C4-2B (cell line): ENCODE data around the gene TMEM178B.
A peak's percentile ranks its signal among the peaks of the same experiment; 100 is the strongest.

Experiments
- H3K27ac ChIP-seq: fragments of 450-650 bp; 2 replicates; pipeline ENCODE4 v1.5.1; 2017
- CTCF ChIP-seq: fragments of 450-650 bp; conservative IDR thresholded peaks from 2 replicates; pipeline ENCODE4 v1.5.1; 2017; ENCODE audit warnings: mild to moderate bottlenecking
- ZFX ChIP-seq: fragments of 450-650 bp; IDR thresholded peaks from 2 replicates; pipeline ENCODE4 v1.6.1; 2017

TMEM178B gene

DNA sequence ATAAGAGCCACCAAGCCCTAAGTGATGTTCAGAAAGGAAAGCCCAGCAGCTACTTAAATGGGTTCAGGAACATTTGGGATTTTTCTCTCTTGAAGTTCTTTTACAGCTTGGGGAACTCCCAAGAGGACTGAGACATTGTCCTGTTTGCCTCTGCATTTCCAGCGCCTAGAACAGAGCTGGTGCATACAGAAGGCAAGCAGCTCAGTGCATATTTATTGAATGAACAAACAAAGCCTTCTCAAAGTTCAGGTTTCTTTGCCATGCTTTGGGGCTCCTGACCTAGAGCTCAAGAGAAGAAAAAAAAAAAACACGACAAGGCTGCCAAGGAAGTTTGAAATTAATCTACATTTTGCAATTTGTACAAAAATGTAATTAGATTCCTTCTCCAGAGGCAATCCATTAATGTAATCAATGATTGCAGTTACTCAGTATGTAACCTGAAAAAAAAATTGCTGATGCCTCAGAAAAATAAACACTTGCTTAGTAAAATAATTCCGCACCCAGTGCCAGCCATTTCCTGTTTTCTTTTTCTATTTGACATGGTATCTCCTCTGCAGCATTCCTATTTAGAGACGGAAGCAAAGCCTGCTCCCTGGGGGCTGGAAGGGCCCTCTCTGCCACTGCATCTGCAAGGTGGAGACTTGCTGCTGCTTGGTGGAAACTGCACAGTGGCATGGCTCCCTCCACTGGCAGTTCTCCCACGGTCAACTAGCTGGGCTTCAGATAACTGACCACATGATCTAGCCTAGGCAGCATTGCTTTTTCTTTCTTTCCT, 157.3 kb downstream of the TMEM178B start:
- TF ChIP-seq CTCF (peak; percentile 39), ZFX (no peak)
- no peak overlapping the region for H3K27ac ChIP-seq

DNA sequence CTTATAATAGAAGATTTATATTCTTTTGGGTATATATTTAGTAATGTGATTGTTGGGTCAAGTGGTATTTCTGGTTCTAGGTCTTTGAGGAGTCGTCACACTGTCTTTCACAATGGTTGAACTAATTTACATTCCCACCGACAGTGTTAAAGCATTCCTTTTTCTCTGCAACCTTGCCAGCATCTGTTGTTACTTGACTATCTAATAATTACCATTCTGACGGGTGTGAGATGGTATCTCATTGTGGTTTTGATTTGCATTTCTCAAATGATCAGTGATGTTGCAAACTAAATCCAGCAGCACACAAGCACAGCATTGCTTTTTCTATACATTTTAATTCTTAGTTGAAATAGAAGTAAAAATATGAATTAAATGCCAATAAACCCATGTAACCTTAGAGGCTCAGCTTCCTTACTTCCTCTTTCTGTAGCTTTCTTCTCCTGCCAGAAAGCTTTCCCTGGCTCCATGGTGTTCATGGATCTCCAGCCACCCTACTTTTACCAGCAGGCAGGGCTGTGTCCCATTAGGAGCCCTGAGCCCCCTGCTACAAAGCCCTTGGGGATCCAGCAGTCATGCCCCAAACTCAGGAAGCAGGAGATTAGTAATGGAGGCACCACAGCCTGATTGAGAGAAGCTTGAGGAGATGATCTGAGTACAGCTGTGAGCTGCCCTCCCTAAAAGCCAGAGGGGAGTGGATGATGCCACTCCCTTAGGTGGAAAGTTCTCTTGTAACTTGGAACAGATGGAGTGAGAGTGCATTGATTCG, 158.6 kb downstream of the TMEM178B start:
- TF ChIP-seq CTCF (no peak), ZFX (no peak)
- H3K27ac ChIP-seq, result no peak overlapping the region

GRCh38 chr7:141234335-141235105, 160.7 kb downstream of the TMEM178B start:
- H3K27ac ChIP-seq, result no peak overlapping the region
- TF ChIP-seq CTCF (no peak), ZFX (no peak; the same call in 1 of the 2 replicates)

DNA sequence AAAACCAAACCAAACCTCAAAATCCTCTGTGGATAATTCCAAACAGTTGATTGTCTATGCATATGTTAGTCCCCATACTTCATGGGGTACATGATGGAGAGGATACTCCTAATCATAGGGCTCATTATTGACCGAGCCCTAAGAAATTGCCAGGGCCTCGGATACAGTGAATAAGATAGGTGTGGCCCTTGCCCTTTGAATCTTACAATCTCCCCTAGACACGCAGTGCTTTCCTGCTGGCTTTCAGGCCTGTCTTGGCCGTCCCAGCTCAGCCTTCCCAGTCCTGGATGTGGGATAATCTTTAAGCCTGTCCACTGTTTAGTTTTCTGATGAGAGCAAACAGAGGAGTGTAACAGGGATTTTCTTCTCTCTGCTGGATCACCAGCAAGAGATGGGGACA, 161.8 kb downstream of the TMEM178B start:
- TF ChIP-seq CTCF, result no peak
- no peak for TF ChIP-seq ZFX
- H3K27ac ChIP-seq, result no peak overlapping the region

DNA sequence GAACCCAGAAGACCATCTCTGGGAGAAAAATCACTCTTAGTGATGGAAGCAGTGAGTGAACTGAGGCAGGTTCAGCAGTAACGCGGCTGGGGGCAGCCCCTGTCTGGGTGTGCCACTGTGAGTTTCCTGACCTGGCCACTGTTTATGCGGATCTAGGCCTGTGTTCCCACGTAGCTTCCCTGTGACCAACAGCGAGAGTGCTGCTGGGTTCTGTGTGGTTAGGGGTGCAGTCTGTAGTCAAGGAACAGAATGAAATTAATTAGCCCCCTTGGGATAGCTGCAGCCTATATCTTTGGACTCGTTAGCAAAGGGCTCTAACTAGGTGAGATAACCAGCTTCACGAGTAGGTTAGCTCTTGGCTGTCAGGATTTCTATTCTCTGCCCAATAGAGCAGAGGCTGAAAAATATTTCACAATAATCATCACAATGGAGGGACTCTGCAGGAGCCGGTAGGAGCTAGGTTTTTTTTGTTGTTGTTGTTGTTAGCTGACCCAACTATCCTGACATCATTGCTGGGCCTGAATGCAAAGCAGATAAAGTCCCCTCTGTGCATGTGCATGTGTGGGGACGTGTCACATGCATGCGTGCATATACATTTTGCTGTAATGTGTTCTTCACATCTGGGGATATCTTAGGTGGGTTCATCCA, 164.9 kb downstream of the TMEM178B start:
- no peak for TF ChIP-seq CTCF
- TF ChIP-seq ZFX, result no peak
- no peak overlapping the region for H3K27ac ChIP-seq

DNA sequence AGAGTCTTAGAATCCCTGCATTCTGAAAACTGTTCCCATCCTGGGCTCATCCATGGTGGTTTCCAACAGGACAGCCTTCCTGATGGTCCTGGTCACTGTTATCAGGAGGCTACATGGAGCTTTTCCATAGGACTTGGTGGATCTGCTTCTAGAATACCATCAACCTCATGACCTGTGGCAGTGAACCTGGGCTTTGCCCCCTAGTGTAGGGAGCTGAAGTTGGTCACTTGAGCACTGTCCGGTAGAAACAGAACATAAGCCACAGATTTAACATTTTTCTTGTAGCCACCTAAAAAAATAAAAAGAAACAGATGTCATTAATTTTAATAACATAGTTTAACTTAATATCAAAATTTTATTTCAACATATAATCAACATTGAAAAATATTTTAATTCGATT, 165.8 kb downstream of the TMEM178B start:
- H3K27ac ChIP-seq, result no peak overlapping the region
- TF ChIP-seq ZFX (no peak), CTCF (no peak)
